ENCODE results near the gene COL24A1. TPM values are rescaled to one million over a fixed set of nuclear protein-coding genes. Genes with fewer than 3 reads are reported as not detected.
A peak's percentile ranks its signal among the peaks of the same experiment; 100 is the strongest.

The COL24A1 gene
- polyA plus RNA-seq, 1 donor (not counting 4 experiments of a cell fraction or from before 2014, with no cell fraction given) = not detected

DNA sequence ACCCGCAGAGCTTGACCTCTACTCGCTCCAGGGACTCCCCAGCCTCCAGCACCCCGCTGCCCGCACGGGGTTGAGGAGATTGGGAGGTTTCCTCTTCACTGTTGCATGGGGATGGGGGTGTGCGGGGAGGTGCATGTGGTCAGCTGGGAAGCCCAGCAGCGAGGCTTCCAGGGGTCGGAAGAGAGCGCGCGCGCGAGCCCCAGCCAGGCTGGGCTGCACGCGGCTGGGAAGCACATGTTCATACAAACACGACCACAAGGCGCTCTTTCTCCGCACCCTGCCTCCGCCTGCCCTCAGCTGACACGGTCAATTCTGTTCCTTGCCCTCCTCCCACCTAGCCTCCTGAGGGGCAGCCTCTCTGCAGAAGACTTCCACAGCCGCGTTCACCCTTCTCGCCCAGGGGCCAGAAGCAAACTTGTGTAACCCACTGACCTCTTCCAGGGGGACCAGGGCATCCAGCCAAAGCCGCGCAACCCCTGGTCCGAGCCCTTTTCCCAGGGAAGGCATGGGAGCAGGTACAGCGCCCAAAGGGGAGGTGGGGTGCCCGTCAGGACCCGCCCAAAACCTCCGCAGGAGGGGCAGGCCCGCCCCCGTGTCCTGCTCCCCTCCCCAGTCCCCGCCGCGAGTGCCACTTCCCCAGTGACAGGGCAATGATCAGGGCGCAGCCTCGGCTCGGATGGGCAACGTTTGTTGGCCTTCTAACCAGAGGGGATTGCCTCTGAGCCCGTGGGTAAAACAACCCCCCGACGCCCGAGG lies 1.3 kb downstream of the COL24A1 start:
- Histone ChIP-seq H3K36me3 (ENCODE audit: control insufficient read depth in 2 of 2, extremely low read depth in 1 of 2, insufficient read depth in 2 of 2, low read length in 2 of 2) (no peaks in the 10 kb centered on the region), H3K27ac (ENCODE audit: control insufficient read depth, insufficient read depth, low read length) (no peak overlapping the region), H3K9me1 (ENCODE audit: control insufficient read depth, extremely low read depth, insufficient read depth, low read length) (no peaks in the 10 kb centered on the region), H3K27me3 (ENCODE audit: control insufficient read depth, extremely low read depth, insufficient read depth, low read length) (peaks cover 28% of the 10 kb centered on the region), H3K9ac (ENCODE audit: control insufficient read depth, extremely low read depth, insufficient read depth, low read length) (no peak overlapping the region), H2AFZ (ENCODE audit: control insufficient read depth, low read length) (peak overlapping the region; percentile 30), H3K4me1 (ENCODE audit: control insufficient read depth, extremely low read depth, insufficient read depth, low read length) (peaks cover 29% of the 10 kb centered on the region), H3K4me3 (ENCODE audit: control insufficient read depth in 2 of 3, extremely low read depth in 1 of 3, insufficient read depth in 2 of 3, low read depth in 1 of 3, low read length in 3 of 3) (peak overlapping the region in 1 of 3 experiments; percentile 42), H4K20me1 (ENCODE audit: control insufficient read depth, extremely low read depth, insufficient read depth, low read length) (no peaks in the 10 kb centered on the region), H3K9me3 (ENCODE audit: control insufficient read depth, low read depth, low read length) (no peaks in the 10 kb centered on the region), H3K4me2 (ENCODE audit: control insufficient read depth, extremely low read depth, insufficient read depth, low read depth, low read length) (peak overlapping the region; percentile 65), H3K79me2 (ENCODE audit: control insufficient read depth, insufficient read depth, low read length) (no peaks in the 10 kb centered on the region)
- dilution Hi-C loops (cut with MboI; ENCODE audit: extremely low pct_ligation_motif_present, low sequenced_read_pairs) = no loop called here
- no peak for FAIRE-seq
- no peak for DNase-seq (ENCODE audit: low read depth, low spot score)
- TF ChIP-seq, protein P1, sequence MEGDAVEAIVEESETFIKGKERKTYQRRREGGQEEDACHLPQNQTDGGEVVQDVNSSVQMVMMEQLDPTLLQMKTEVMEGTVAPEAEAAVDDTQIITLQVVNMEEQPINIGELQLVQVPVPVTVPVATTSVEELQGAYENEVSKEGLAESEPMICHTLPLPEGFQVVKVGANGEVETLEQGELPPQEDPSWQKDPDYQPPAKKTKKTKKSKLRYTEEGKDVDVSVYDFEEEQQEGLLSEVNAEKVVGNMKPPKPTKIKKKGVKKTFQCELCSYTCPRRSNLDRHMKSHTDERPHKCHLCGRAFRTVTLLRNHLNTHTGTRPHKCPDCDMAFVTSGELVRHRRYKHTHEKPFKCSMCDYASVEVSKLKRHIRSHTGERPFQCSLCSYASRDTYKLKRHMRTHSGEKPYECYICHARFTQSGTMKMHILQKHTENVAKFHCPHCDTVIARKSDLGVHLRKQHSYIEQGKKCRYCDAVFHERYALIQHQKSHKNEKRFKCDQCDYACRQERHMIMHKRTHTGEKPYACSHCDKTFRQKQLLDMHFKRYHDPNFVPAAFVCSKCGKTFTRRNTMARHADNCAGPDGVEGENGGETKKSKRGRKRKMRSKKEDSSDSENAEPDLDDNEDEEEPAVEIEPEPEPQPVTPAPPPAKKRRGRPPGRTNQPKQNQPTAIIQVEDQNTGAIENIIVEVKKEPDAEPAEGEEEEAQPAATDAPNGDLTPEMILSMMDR (optimal IDR thresholded peaks at IDR 0.05 in 1 of 3, IDR thresholded peaks at IDR 0.05 in 1 of 3, conservative IDR thresholded peaks at IDR 0.05 in 1 of 3; ENCODE audit: extremely low read depth in 1 of 3, insufficient read depth in 2 of 3, low read length in 3 of 3) = no peak
- peak; percentile 85 for TF ChIP-seq EZH2 (IDR thresholded peaks at IDR 0.05; ENCODE audit: low read length)

DNA sequence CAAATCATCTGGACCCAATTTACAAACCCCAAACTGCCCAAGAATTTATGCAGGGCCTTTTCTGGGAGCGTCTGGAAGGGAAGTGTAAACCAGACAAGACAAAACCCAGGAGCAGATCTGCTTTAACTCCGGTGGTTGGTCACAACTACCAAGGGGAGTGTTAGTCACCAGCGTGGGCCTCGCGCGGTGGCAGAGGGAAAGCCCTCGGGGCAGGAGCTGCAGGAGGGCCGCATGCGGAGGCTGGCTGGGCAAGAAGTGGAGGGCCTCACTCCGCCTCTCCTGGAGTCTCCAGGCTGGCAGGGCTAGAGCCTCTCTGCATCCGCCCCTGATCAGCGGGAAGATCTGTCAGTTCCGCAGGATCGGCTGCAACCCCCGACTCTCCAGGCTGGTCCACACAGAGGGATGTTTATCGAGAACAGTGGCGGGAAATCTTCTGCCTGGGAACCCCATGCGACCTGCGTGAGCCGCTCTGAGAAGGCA lies 2.0 kb downstream of the COL24A1 start:
- FAIRE-seq (no peak), DNase-seq (ENCODE audit: low read depth, low spot score) (no peak)
- Histone ChIP-seq H2AFZ (ENCODE audit: control insufficient read depth, low read length) (peak overlapping the region; percentile 30), H3K9ac (ENCODE audit: control insufficient read depth, extremely low read depth, insufficient read depth, low read length) (no peak overlapping the region), H3K27me3 (ENCODE audit: control insufficient read depth, extremely low read depth, insufficient read depth, low read length) (peaks cover 28% of the 10 kb centered on the region), H3K27ac (ENCODE audit: control insufficient read depth, insufficient read depth, low read length) (no peak overlapping the region), H3K4me2 (ENCODE audit: control insufficient read depth, extremely low read depth, insufficient read depth, low read depth, low read length) (peak overlapping the region; percentile 58), H4K20me1 (ENCODE audit: control insufficient read depth, extremely low read depth, insufficient read depth, low read length) (no peaks in the 10 kb centered on the region), H3K4me1 (ENCODE audit: control insufficient read depth, extremely low read depth, insufficient read depth, low read length) (peaks cover 33% of the 10 kb centered on the region), H3K9me3 (ENCODE audit: control insufficient read depth, low read depth, low read length) (no peaks in the 10 kb centered on the region), H3K36me3 (ENCODE audit: control insufficient read depth in 2 of 2, extremely low read depth in 1 of 2, insufficient read depth in 2 of 2, low read length in 2 of 2) (no peaks in the 10 kb centered on the region), H3K4me3 (ENCODE audit: control insufficient read depth in 2 of 3, extremely low read depth in 1 of 3, insufficient read depth in 2 of 3, low read depth in 1 of 3, low read length in 3 of 3) (peak overlapping the region in 1 of 3 experiments; percentile 42), H3K79me2 (ENCODE audit: control insufficient read depth, insufficient read depth, low read length) (no peaks in the 10 kb centered on the region), H3K9me1 (ENCODE audit: control insufficient read depth, extremely low read depth, insufficient read depth, low read length) (no peaks in the 10 kb centered on the region)
- no peak for TF ChIP-seq EZH2 (IDR thresholded peaks at IDR 0.05; ENCODE audit: low read length)
- TF ChIP-seq, protein P1 (optimal IDR thresholded peaks at IDR 0.05 in 1 of 3, IDR thresholded peaks at IDR 0.05 in 1 of 3, conservative IDR thresholded peaks at IDR 0.05 in 1 of 3; ENCODE audit: extremely low read depth in 1 of 3, insufficient read depth in 2 of 3, low read length in 3 of 3) = no peak
- dilution Hi-C loops (cut with MboI; ENCODE audit: extremely low pct_ligation_motif_present, low sequenced_read_pairs) = no loop called here

All from keratinocyte (primary cell).